NCI-H748 treated with DMSO at 0.1 percent for 48 hours (cell line): Measurements from ENCODE around the gene SRI.
"Not testable (repeated sequence)": the region's sequence is repeated elsewhere in the genome, so short reads cannot be mapped to it uniquely, and the experiment has no call there.

Experiments used
- DNase-seq: peaks from one replicate; lab custom pipeline; 2025; lab: John Stamatoyannopoulos, UW

The SRI gene

GRCh38 chr7:88219781-88220747, at the start of gene SRI:
SRI (minus strand) TSS chr7:88220038; CDS start chr7:88220026, 12 bp downstream.
- peak; percentile 59 for DNase-seq

GRCh38 chr7:88269586-88269985, 49.7 kb upstream of the SRI start:
- no peak for DNase-seq

- no peak for DNase-seq
Measured at GRCh38 chr7:88268858-88269257, 49.0 kb upstream of the SRI start.

GRCh38 chr7:88268051-88268450, 48.2 kb upstream of the SRI start:
- no peak for DNase-seq

GRCh38 chr7:88267421-88267820, 47.6 kb upstream of the SRI start:
- DNase-seq = no peak

GRCh38 chr7:88264987-88265386, 45.1 kb upstream of the SRI start:
- not testable (repeated sequence) for DNase-seq

- no peak for DNase-seq
Measured at GRCh38 chr7:88262562-88262961, 42.7 kb upstream of the SRI start.

- no peak for DNase-seq
Measured at GRCh38 chr7:88260719-88261118, 40.9 kb upstream of the SRI start.

GRCh38 chr7:88259656-88260380, 40.0 kb upstream of the SRI start:
- no peak for DNase-seq

GRCh38 chr7:88258296-88258695, 38.5 kb upstream of the SRI start:
- DNase-seq = not testable (repeated sequence)

GRCh38 chr7:88256906-88257305, 37.1 kb upstream of the SRI start:
- DNase-seq = no peak

GRCh38 chr7:88254721-88255424, 35.0 kb upstream of the SRI start:
- DNase-seq = no peak

GRCh38 chr7:88253640-88254039, 33.8 kb upstream of the SRI start:
- DNase-seq = no peak

- no peak for DNase-seq
Measured at GRCh38 chr7:88244258-88244657, 24.4 kb upstream of the SRI start.

- DNase-seq = peak; percentile 74
Measured at GRCh38 chr7:88243345-88243909, 23.6 kb upstream of the SRI start.

GRCh38 chr7:88239852-88240251, 20.0 kb upstream of the SRI start:
- no peak for DNase-seq

- no peak for DNase-seq
Measured at GRCh38 chr7:88233828-88234227, 14.0 kb upstream of the SRI start.

GRCh38 chr7:88230646-88231045, 10.8 kb upstream of the SRI start:
- DNase-seq = no peak

- DNase-seq = no peak
Measured at GRCh38 chr7:88229302-88229995, 9.6 kb upstream of the SRI start.

GRCh38 chr7:88226886-88227516, 7.2 kb upstream of the SRI start:
- no peak for DNase-seq

- DNase-seq = no peak
Measured at GRCh38 chr7:88226201-88226600, 6.4 kb upstream of the SRI start.
